ENCODE measurements around the gene LAMA2. TPM values are rescaled to one million over a fixed set of nuclear protein-coding genes. Genes with fewer than 3 reads are reported as not detected.

Gene LAMA2
- total RNA-seq, 1 experiment from 2014 or later, result 4.2 TPM

GRCh38 chr6:129340983-129341382 lies 458.0 kb downstream of the LAMA2 start:
- H2BK15ac ChIP-seq (ENCODE audit: low read depth, low read length), result no peak overlapping the region
- no peaks in the 10 kb centered on the region for H3K79me1 ChIP-seq (ENCODE audit: insufficient read depth, low read depth, low read length, poor library complexity, severe bottlenecking)
- no peak overlapping the region for H3T11ph ChIP-seq (ENCODE audit: low read length)
- no peak overlapping the region for H3K56ac ChIP-seq (ENCODE audit: insufficient read length, low read depth, low read length)
- H2BK5ac ChIP-seq (ENCODE audit: insufficient read length, low read length), result no peak overlapping the region
- TF ChIP-seq CTCF (conservative IDR thresholded peaks at IDR 0.05), result no peak
- no peak for DNase-seq
- no peak overlapping the region for H2BK12ac ChIP-seq (ENCODE audit: insufficient read length, low read depth, low read length)
- H3K27me3 ChIP-seq (ENCODE audit: insufficient read depth, low read length), result no peaks in the 10 kb centered on the region
- Mint-ChIP-seq H3K36me3 (ENCODE audit: insufficient read depth in 1 of 3, low read depth in 3 of 3) (peaks cover 0 to 10% (median 0%) of the 10 kb centered on the region in 3 experiments; a peak in 3 of 7 replicates), H3K4me3 (no peak overlapping the region), H3K27ac (no peak overlapping the region), H3K27me3 (ENCODE audit: low read depth) (no peaks in the 10 kb centered on the region), H3K9me3 (no peaks in the 10 kb centered on the region; a peak in 1 of 5 replicates), H3K4me1 (peaks cover 12 to 23% of the 10 kb centered on the region in 2 experiments)
- H2BK20ac ChIP-seq (ENCODE audit: low read depth, low read length, poor library complexity, severe bottlenecking), result no peak overlapping the region
- H3K4ac ChIP-seq (ENCODE audit: low read depth, low read length), result no peak overlapping the region
- no peak overlapping the region for H3K9ac ChIP-seq (ENCODE audit: extremely low read depth, insufficient read length, low read length)
- H4K8ac ChIP-seq (replicated peaks; ENCODE audit: insufficient read length, low read depth, low read length), result no peak overlapping the region
- no peak overlapping the region for H3K14ac ChIP-seq (ENCODE audit: insufficient read depth, low read length)
- H3K79me2 ChIP-seq (ENCODE audit: insufficient read depth, low read length), result no peaks in the 10 kb centered on the region
- H3K4me2 ChIP-seq (ENCODE audit: insufficient read depth, insufficient read length, low read length), result no peak overlapping the region
- H3K4me1 ChIP-seq (ENCODE audit: insufficient read depth, low read length), result no peaks in the 10 kb centered on the region
- no peak overlapping the region for H4K5ac ChIP-seq (ENCODE audit: insufficient read length, low read depth, low read length)
- no peaks in the 10 kb centered on the region for H4K20me1 ChIP-seq (ENCODE audit: control insufficient read depth, insufficient read depth, insufficient read length)
- H4K91ac ChIP-seq (ENCODE audit: insufficient read length, low read depth, low read length), result no peak overlapping the region
- no peaks in the 10 kb centered on the region for H3K23me2 ChIP-seq (ENCODE audit: insufficient read length, low read depth, low read length, poor library complexity, severe bottlenecking)
- H3K18ac ChIP-seq (ENCODE audit: insufficient read length, low read depth, low read length), result no peak overlapping the region
- H2BK120ac ChIP-seq (ENCODE audit: low read depth, low read length, poor library complexity, severe bottlenecking), result no peak overlapping the region
- H3K23ac ChIP-seq (ENCODE audit: insufficient read length, low read depth, low read length), result no peak overlapping the region
- H2AK5ac ChIP-seq (ENCODE audit: insufficient read length, low read length), result no peak overlapping the region
- no peak overlapping the region for H2AFZ ChIP-seq (ENCODE audit: low read length)
- H3K27ac ChIP-seq (ENCODE audit: insufficient read length, low read depth, low read length), result no peak overlapping the region
- no CpG with 5 or more reads among the region's 4 CpGs for WGBS (ENCODE audit: extremely low coverage, insufficient read length, low lambda C conversion rate)
- H3K9me3 ChIP-seq (ENCODE audit: control insufficient read depth, low read depth, low read length), result no peaks in the 10 kb centered on the region
